Esophagus muscularis mucosa (tissue), 4 donors: ENCODE measurements around the gene GJB6. TPM values are rescaled to one million over a fixed set of nuclear protein-coding genes. Genes with fewer than 3 reads are reported as not detected.
A peak's percentile ranks its signal among the peaks of the same experiment; 100 is the strongest.

Experiments
- DNase-seq: peaks from one replicate; pipeline ENCODE4 v3.0.0-alpha.2; 2017; ENCODE audit errors: extremely low spot score
- H3K27ac ChIP-seq, 4 donors: fragments of 200-600 bp; sonication (generic); replicated peaks in 1 of 4; 1 replicate in 3 of 4; 2 replicates in 1 of 4; pipeline ENCODE4 v1.5.1; 2016 to 2019; ENCODE audit warnings: mild to moderate bottlenecking in 1 of 4
- H3K27me3 ChIP-seq, 4 donors: fragments of 200-600 bp; sonication (generic); one replicate each; pipeline versions ENCODE4 v1.5.1 to v1.6.0; 2016 to 2019
- H3K36me3 ChIP-seq, 4 donors: fragments of 200-600 bp; sonication (generic); one replicate each; pipeline ENCODE4 v1.5.1; 2016 to 2019
- H3K4me1 ChIP-seq, 4 donors: fragments of 200-600 bp; sonication (generic); one replicate each; pipeline ENCODE4 v1.5.1; 2016 to 2019
- H3K4me3 ChIP-seq, 4 donors: fragments of 200-600 bp; sonication (generic); 1 replicate in 2 of 4; 2 replicates in 2 of 4; pipeline ENCODE4 v1.5.1; 2016 to 2019; ENCODE audit warnings: mild to moderate bottlenecking in 4 of 4, moderate library complexity in 1 of 4
- H3K9me3 ChIP-seq, 4 donors: fragments of 200-600 bp; sonication (generic); 1 replicate in 3 of 4; 2 replicates in 1 of 4; pipeline ENCODE4 v1.5.1; 2016 to 2019
- EP300 ChIP-seq: sonication (generic); formaldehyde crosslinking; IDR thresholded peaks from one replicate; pipeline ENCODE4 v1.6.1; 2017; ENCODE audit warnings: antibody characterized with exemption
- POLR2A ChIP-seq: fragments of 450-650 bp; IDR thresholded peaks from one replicate; pipeline ENCODE4 v1.6.1; 2017; ENCODE audit warnings: antibody characterized with exemption, moderate library complexity, mild to moderate bottlenecking, low read depth
- POLR2AphosphoS5 ChIP-seq, 2 donors: sonication (generic); formaldehyde crosslinking; IDR thresholded peaks; one replicate each; pipeline ENCODE4 v1.6.1; 2017; ENCODE audit warnings: antibody characterized with exemption in 2 of 2
- WGBS: methylation state at CpG from one replicate; pipeline ENCODE4 v1.1.5; 2018; 5-methylcytosine and 5-hydroxymethylcytosine counted together
- intact Hi-C: fragments of 100-400 bp; cut with DNase I; formaldehyde crosslinking; loops from one replicate; pipeline ENCODE4 v1.15.1; 2023
- total RNA-seq, 4 donors: library from RNA; depleted of rRNA; stranded (reverse); fragments of >200 nt; gene quantifications; one replicate each; pipeline versions ENCODE4 v1.1.0 to v1.2.1, GENCODE V29; 2016
- TF ChIP-seq, protein P1 (sequence below), 3 experiments: fragments of 200-600 bp in 2 of 3; fragments of 450-650 bp in 1 of 3; sonication (generic) in 2 of 3; IDR thresholded peaks; one replicate each; pipeline ENCODE4 v1.5.1; 2017 to 2019; ENCODE audit warnings: antibody characterized with exemption in 3 of 3, mild to moderate bottlenecking in 2 of 3, moderate library complexity in 1 of 3

Gene GJB6
- total RNA-seq, 4 donors from 2014 or later: not detected

DNA sequence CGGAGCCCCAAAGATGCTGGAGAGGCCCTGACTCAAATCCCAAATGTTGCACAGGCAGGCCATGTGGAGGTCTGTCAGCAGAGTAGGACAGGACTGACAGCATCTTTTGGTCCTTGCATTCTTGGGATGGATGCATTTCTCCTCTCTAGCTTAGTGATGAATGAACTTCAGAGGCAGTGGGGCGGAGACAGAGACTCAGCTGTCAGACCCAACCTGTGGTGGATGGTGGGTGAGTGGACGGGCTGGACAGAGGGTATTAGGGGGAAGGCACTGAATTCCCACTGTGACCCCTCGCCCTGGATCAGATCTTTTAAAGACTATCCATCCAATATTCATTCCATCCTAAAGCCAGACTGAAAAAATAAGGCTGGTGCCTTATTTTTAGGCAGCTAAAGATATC lies 39.3 kb upstream of the GJB6 start:
- 60% methylated on average over 3 of the region's 4 CpGs for WGBS
- no peak overlapping the region for H3K27ac ChIP-seq
- no peaks in the 10 kb centered on the region for H3K4me1 ChIP-seq
- peak; percentile 53 for DNase-seq
- intact Hi-C loops: no loop called here
- H3K27me3 ChIP-seq: peaks cover 0 to 27% (median 0%) of the 10 kb centered on the region in 4 donors
- TF ChIP-seq, protein P1, sequence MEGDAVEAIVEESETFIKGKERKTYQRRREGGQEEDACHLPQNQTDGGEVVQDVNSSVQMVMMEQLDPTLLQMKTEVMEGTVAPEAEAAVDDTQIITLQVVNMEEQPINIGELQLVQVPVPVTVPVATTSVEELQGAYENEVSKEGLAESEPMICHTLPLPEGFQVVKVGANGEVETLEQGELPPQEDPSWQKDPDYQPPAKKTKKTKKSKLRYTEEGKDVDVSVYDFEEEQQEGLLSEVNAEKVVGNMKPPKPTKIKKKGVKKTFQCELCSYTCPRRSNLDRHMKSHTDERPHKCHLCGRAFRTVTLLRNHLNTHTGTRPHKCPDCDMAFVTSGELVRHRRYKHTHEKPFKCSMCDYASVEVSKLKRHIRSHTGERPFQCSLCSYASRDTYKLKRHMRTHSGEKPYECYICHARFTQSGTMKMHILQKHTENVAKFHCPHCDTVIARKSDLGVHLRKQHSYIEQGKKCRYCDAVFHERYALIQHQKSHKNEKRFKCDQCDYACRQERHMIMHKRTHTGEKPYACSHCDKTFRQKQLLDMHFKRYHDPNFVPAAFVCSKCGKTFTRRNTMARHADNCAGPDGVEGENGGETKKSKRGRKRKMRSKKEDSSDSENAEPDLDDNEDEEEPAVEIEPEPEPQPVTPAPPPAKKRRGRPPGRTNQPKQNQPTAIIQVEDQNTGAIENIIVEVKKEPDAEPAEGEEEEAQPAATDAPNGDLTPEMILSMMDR (IDR thresholded peaks at IDR 0.05): no peak
- TF ChIP-seq POLR2AphosphoS5 (IDR thresholded peaks at IDR 0.05) (no peak), EP300 (no peak), POLR2A (no peak)
- no peaks in the 10 kb centered on the region for H3K9me3 ChIP-seq
- H3K36me3 ChIP-seq: no peaks in the 10 kb centered on the region
- no peak overlapping the region for H3K4me3 ChIP-seq

DNA sequence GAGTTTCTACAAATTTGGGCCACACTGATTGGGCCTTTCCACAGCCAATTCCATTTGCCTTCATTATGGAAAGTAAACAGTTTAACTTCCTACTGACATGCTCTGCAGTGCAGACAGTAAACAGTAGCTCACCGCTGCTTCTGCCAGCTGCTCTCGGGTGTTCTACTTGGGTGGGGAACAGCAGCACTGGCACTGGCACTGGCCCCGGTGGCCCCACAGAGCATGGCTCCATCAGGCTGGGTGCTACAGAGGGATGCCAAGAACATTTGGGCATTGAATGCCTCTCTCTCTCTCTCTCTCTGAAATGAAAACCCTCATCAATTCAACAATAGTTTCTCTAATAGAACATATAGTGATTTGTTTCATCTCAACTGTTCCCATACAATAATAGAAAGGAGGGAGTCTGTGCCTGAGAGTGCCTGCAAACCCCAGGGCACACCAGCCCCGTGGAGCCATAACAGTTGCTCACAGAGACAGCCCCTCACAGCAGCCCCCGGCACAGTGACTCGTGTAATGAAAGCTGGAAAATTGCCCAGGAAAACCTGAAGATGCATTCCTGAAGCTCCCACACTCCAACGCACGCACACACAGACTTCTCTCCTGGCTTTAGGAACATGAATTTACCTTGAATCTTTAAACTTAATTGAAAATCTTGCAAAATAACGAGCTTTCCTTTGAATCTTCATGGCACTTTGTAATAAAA lies 38.2 kb upstream of the GJB6 start:
- peaks cover 0 to 27% (median 0%) of the 10 kb centered on the region in 4 donors for H3K27me3 ChIP-seq
- H3K4me1 ChIP-seq: no peaks in the 10 kb centered on the region
- no peaks in the 10 kb centered on the region for H3K9me3 ChIP-seq
- H3K4me3 ChIP-seq: no peak overlapping the region
- WGBS: 31% methylated on average over 6 of the region's 9 CpGs
- DNase-seq: peak; percentile 66
- no peak overlapping the region for H3K27ac ChIP-seq
- H3K36me3 ChIP-seq: no peaks in the 10 kb centered on the region
- intact Hi-C loops: no loop called here
- no peak for TF ChIP-seq EP300

DNA sequence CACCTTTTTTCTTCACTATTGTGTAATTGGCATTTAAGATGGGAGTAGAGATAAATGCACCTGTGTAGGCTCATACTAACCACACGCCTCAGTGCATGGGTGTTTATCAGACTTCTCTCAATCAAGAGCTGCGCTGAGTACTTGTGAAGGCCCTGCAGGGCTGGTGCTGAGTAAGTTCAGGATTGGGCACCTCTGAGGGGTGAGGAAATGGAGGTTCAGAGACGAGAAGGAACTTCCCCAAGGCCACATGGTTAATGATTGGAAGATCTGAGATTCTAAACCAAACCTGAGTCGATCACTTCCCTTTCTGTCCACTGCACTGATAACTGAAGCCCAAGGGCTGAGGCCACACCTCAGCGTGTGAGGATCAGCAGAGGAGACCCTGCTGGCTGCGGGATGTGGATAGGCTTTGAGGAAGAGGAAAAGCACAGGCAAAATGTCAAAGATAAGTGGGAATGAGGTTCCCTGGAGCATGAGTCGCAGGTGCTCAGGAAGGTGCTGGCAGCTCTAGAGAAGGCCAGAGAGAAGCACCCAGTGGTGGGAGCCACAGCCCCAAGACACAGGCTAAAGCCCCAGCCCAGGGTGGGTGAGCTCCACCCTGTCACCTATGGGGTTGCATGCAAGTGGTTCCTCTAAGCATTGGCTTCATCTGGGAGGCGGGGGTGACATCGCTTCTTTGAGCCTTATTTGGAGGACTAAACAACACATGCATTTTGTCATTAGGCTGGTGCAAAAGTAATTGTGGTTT lies 32.3 kb upstream of the GJB6 start:
- intact Hi-C loops: no loop called here
- TF ChIP-seq EP300 (no peak), POLR2A (no peak), POLR2AphosphoS5 (IDR thresholded peaks at IDR 0.05) (no peak)
- TF ChIP-seq, protein P1 (IDR thresholded peaks at IDR 0.05): no peak
- Histone ChIP-seq H3K27me3 (peaks cover 0 to 2% (median 0%) of the 10 kb centered on the region in 4 donors), H3K36me3 (no peaks in the 10 kb centered on the region), H3K4me3 (no peak overlapping the region), H3K27ac (no peak overlapping the region), H3K4me1 (no peaks in the 10 kb centered on the region), H3K9me3 (no peaks in the 10 kb centered on the region)
- peak; percentile 45 for DNase-seq
- 82% methylated on average over 9 of the region's 9 CpGs for WGBS

DNA sequence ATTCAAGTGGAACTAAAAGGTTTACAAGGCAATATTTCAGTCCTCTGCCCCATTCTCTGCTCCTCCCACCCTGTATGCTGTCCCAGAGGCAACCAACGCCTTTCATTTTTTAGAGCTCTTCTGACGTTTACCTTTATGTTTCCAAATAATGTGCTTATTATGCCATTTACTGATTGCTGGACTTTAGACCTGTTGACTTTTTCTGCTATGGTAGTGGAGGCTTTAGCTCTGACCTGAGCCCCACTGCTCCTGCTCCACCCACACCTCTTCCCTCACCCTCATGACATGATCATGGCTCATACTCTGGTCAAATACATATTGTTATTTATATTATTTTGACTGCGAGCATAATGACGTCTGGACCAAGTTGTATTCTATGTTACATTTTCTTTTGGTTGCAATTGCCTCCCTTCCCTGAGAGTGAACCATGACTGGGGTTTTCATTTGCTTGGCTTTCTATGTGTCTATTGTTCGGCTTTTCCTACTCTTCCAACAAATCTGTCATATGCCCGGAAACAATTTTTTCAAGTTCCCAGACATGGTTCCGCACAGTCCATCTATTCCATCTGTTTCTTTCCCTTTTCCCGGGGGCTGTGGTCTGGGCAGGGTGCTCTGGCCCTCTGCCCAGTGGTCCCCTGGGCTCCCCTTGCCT lies 31.4 kb upstream of the GJB6 start:
- DNase-seq: peak; percentile 14
- Histone ChIP-seq H3K4me3 (no peak overlapping the region), H3K9me3 (no peaks in the 10 kb centered on the region), H3K4me1 (no peaks in the 10 kb centered on the region), H3K27me3 (peaks cover 0 to 3% (median 0%) of the 10 kb centered on the region in 4 donors), H3K36me3 (no peaks in the 10 kb centered on the region), H3K27ac (no peak overlapping the region)
- no peak for TF ChIP-seq POLR2A
- no peak for TF ChIP-seq EP300
- TF ChIP-seq, protein P1 (IDR thresholded peaks at IDR 0.05): no peak
- TF ChIP-seq POLR2AphosphoS5 (IDR thresholded peaks at IDR 0.05): no peak
- WGBS: 85% methylated on average over 8 of the region's 8 CpGs
- intact Hi-C loops: no loop called here

DNA sequence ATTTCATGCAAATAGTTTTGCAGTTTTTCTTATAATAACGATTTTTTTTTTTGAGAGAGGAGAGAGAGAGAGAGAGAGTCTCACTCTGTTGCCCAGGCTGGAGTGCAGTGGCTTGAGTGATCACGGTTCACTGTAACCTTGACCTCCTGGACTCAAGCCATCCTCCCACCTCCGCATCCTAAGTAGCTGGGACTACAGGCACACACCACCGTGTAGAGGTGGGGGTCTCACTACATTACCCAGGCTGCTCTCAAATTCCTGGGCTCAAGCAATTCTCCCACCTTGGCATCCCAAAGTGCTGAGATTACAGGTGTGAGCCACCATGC lies 26.8 kb upstream of the GJB6 start:
- TF ChIP-seq, protein P1 (IDR thresholded peaks at IDR 0.05): no peak
- TF ChIP-seq EP300 (no peak), POLR2AphosphoS5 (IDR thresholded peaks at IDR 0.05) (no peak), POLR2A (no peak)
- WGBS: 64% methylated on average over 4 of the region's 4 CpGs

More for the DNA sequence above, 26.8 kb upstream of the GJB6 start:
- Histone ChIP-seq H3K27ac (no peak overlapping the region), H3K9me3 (no peaks in the 10 kb centered on the region), H3K4me3 (no peak overlapping the region), H3K27me3 (peaks cover 0 to 9% (median 0%) of the 10 kb centered on the region in 4 donors), H3K36me3 (no peaks in the 10 kb centered on the region), H3K4me1 (no peaks in the 10 kb centered on the region)
- intact Hi-C loops: no loop called here
- no peak for DNase-seq
